Keratinocyte (primary cell): ENCODE data around the gene ATP1A1.

Source experiments
- EZH2 ChIP-seq: IDR thresholded peaks from one replicate; pipeline ENCODE4 v1.6.1; 2012; ENCODE audit warnings: inconsistent platforms, mild to moderate bottlenecking, low read length, moderate library complexity
- TF ChIP-seq, protein P1 (sequence below), 3 experiments: IDR thresholded peaks in 1 of 3; conservative IDR thresholded peaks in 1 of 3; optimal IDR thresholded peaks in 1 of 3; 2 replicates in 2 of 3; 3 replicates in 1 of 3; pipeline versions ENCODE3 to v1.5.1; 2011; ENCODE audit warnings: low read length in 3 of 3, mild to moderate bottlenecking in 3 of 3, moderate library complexity in 2 of 3, control low read depth in 1 of 3, inconsistent platforms in 1 of 3; ENCODE audit not compliant: insufficient read depth in 2 of 3; ENCODE audit errors: extremely low read depth in 1 of 3

DNA sequence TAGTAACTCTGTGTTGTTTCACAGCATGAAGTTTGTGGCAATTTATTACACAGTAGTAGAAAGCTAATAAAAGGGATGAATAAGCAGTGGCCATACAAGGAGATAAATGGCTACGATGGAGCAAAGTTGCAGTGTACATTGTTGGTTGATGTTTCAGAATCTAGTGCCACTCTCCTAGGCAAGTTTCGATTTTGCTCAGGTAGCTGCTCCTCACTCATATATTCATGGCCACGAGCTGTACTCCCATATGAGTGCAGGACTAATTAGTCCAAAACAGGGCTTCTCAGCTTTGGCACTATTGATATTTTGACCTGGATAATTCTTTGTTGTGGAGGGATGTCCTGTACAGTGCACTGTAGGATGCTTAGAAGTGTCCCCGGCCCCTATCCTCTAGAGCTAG is 30.0 kb upstream of the ATP1A1 start:
- TF ChIP-seq, protein P1, sequence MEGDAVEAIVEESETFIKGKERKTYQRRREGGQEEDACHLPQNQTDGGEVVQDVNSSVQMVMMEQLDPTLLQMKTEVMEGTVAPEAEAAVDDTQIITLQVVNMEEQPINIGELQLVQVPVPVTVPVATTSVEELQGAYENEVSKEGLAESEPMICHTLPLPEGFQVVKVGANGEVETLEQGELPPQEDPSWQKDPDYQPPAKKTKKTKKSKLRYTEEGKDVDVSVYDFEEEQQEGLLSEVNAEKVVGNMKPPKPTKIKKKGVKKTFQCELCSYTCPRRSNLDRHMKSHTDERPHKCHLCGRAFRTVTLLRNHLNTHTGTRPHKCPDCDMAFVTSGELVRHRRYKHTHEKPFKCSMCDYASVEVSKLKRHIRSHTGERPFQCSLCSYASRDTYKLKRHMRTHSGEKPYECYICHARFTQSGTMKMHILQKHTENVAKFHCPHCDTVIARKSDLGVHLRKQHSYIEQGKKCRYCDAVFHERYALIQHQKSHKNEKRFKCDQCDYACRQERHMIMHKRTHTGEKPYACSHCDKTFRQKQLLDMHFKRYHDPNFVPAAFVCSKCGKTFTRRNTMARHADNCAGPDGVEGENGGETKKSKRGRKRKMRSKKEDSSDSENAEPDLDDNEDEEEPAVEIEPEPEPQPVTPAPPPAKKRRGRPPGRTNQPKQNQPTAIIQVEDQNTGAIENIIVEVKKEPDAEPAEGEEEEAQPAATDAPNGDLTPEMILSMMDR (optimal IDR thresholded peaks at IDR 0.05 in 1 of 3, IDR thresholded peaks at IDR 0.05 in 1 of 3, conservative IDR thresholded peaks at IDR 0.05 in 1 of 3; ENCODE audit: extremely low read depth in 1 of 3, insufficient read depth in 2 of 3, low read length in 3 of 3), result no peak
- no peak for TF ChIP-seq EZH2
